ENCODE results near the gene TLR7.
A peak's percentile ranks its signal among the peaks of the same experiment; 100 is the strongest.

The TLR7 gene

GRCh38 chrX:12866451-12867377 lies at the start of gene TLR7:
Gene TLR7 (plus strand): TSS chrX:12867072. CDS start chrX:12867579, 507 bp downstream.
- Histone ChIP-seq H3K79me2 (ENCODE audit: insufficient read depth, low read length) (no peaks in the 10 kb centered on the region), H3K9ac (ENCODE audit: low read length) (peak within 1 kb of the TSS; percentile 49; the same call in 1 of the 2 replicates), H3K4me3 (ENCODE audit: low read depth, low read length, poor library complexity, severe bottlenecking) (peak within 1 kb of the TSS; percentile 42), H3K36me3 (ENCODE audit: insufficient read depth, low read length) (no peaks in the 10 kb centered on the region), H3K4me2 (ENCODE audit: low read length) (peak within 1 kb of the TSS; percentile 67), H3K9me2 (ENCODE audit: low read depth, low read length) (no peaks in the 10 kb centered on the region), H3K4me1 (ENCODE audit: insufficient read depth, low read length, severe bottlenecking) (peaks cover 42% of the 10 kb centered on the region), H3K27me3 (ENCODE audit: insufficient read depth, low read length) (no peaks in the 10 kb centered on the region), H2AFZ (ENCODE audit: low read length) (no peak within 1 kb of the TSS; the same call in 1 of the 2 replicates), H3K27ac (ENCODE audit: low read depth, low read length, poor library complexity, severe bottlenecking) (peak within 1 kb of the TSS; percentile 59), H3F3A (ENCODE audit: insufficient read depth, low read length) (no peaks in the 10 kb centered on the region), H4K20me1 (ENCODE audit: insufficient read depth, low read length) (no peaks in the 10 kb centered on the region), H3K9me3 (ENCODE audit: low read length) (no peaks in the 10 kb centered on the region)
- TF ChIP-seq, protein P1, sequence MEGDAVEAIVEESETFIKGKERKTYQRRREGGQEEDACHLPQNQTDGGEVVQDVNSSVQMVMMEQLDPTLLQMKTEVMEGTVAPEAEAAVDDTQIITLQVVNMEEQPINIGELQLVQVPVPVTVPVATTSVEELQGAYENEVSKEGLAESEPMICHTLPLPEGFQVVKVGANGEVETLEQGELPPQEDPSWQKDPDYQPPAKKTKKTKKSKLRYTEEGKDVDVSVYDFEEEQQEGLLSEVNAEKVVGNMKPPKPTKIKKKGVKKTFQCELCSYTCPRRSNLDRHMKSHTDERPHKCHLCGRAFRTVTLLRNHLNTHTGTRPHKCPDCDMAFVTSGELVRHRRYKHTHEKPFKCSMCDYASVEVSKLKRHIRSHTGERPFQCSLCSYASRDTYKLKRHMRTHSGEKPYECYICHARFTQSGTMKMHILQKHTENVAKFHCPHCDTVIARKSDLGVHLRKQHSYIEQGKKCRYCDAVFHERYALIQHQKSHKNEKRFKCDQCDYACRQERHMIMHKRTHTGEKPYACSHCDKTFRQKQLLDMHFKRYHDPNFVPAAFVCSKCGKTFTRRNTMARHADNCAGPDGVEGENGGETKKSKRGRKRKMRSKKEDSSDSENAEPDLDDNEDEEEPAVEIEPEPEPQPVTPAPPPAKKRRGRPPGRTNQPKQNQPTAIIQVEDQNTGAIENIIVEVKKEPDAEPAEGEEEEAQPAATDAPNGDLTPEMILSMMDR (IDR thresholded peaks at IDR 0.05; ENCODE audit: low read length): no peak
- no peak for TF ChIP-seq EZH2 (IDR thresholded peaks at IDR 0.05; ENCODE audit: borderline replicate concordance, low read length)

GRCh38 chrX:12817528-12817927 lies 49.3 kb upstream of the TLR7 start:
- H4K20me1 ChIP-seq (ENCODE audit: insufficient read depth, low read length): no peaks in the 10 kb centered on the region
- no peaks in the 10 kb centered on the region for H3K27me3 ChIP-seq (ENCODE audit: insufficient read depth, low read length)
- H3F3A ChIP-seq (ENCODE audit: insufficient read depth, low read length): no peaks in the 10 kb centered on the region
- peaks cover 4% of the 10 kb centered on the region for H3K4me1 ChIP-seq (ENCODE audit: insufficient read depth, low read length, severe bottlenecking)
- H3K9me2 ChIP-seq (ENCODE audit: low read depth, low read length): no peaks in the 10 kb centered on the region
- H3K9ac ChIP-seq (ENCODE audit: low read length): no peak overlapping the region
- no peak for TF ChIP-seq EZH2 (IDR thresholded peaks at IDR 0.05; ENCODE audit: borderline replicate concordance, low read length)
- TF ChIP-seq, protein P1 (IDR thresholded peaks at IDR 0.05; ENCODE audit: low read length): no peak
- H3K79me2 ChIP-seq (ENCODE audit: insufficient read depth, low read length): no peaks in the 10 kb centered on the region
- H3K36me3 ChIP-seq (ENCODE audit: insufficient read depth, low read length): peaks cover 55% of the 10 kb centered on the region
- no peak overlapping the region for H3K27ac ChIP-seq (ENCODE audit: low read depth, low read length, poor library complexity, severe bottlenecking)
- no peaks in the 10 kb centered on the region for H3K9me3 ChIP-seq (ENCODE audit: low read length)
- no peak overlapping the region for H3K4me3 ChIP-seq (ENCODE audit: low read depth, low read length, poor library complexity, severe bottlenecking)
- H3K4me2 ChIP-seq (ENCODE audit: low read length): no peak overlapping the region
- no peak overlapping the region for H2AFZ ChIP-seq (ENCODE audit: low read length)

DNA sequence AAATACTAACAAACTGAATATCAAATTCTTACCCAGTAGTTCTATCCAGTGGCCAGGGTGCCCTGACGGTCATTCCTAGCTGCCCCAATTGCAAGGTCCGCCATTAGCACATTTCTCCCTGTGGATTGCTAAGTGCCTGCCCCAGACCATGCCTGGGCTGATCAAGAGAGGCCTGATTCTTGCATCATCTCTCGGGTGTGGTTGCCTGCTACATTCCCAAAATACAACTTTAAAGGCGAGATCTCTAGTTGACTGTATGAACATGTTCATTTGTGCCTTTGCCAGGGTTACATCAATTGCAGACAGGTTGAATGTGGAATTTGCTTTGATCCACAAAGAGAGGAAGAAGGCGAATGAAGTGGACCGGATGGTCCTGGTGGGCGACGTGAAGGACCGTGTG lies 47.6 kb upstream of the TLR7 start:
- H3K4me3 ChIP-seq (ENCODE audit: low read depth, low read length, poor library complexity, severe bottlenecking): no peak overlapping the region
- no peak overlapping the region for H3K9ac ChIP-seq (ENCODE audit: low read length)
- no peak overlapping the region for H2AFZ ChIP-seq (ENCODE audit: low read length)
- TF ChIP-seq EZH2 (IDR thresholded peaks at IDR 0.05; ENCODE audit: borderline replicate concordance, low read length): no peak
- TF ChIP-seq, protein P1 (IDR thresholded peaks at IDR 0.05; ENCODE audit: low read length): no peak
- no peak overlapping the region for H3K27ac ChIP-seq (ENCODE audit: low read depth, low read length, poor library complexity, severe bottlenecking)
- H3K4me2 ChIP-seq (ENCODE audit: low read length): no peak overlapping the region
- no peaks in the 10 kb centered on the region for H3F3A ChIP-seq (ENCODE audit: insufficient read depth, low read length)
- H3K9me3 ChIP-seq (ENCODE audit: low read length): no peaks in the 10 kb centered on the region
- no peaks in the 10 kb centered on the region for H3K27me3 ChIP-seq (ENCODE audit: insufficient read depth, low read length)
- no peaks in the 10 kb centered on the region for H4K20me1 ChIP-seq (ENCODE audit: insufficient read depth, low read length)
- no peaks in the 10 kb centered on the region for H3K4me1 ChIP-seq (ENCODE audit: insufficient read depth, low read length, severe bottlenecking)
- no peaks in the 10 kb centered on the region for H3K9me2 ChIP-seq (ENCODE audit: low read depth, low read length)
- H3K36me3 ChIP-seq (ENCODE audit: insufficient read depth, low read length): peaks cover 71% of the 10 kb centered on the region
- no peaks in the 10 kb centered on the region for H3K79me2 ChIP-seq (ENCODE audit: insufficient read depth, low read length)

Measured in OCI-LY1 (cell line).